CD4-positive, CD25-positive, alpha-beta regulatory T cell (primary cell): ENCODE data around the gene PRKACB. TPM values are rescaled to one million over a fixed set of nuclear protein-coding genes. Genes with fewer than 3 reads are reported as not detected.

Source experiments
- ATAC-seq, 2 donors: fragments of 150-1000 bp; cut with Tn5 transposase; one replicate each; pipeline ENCODE4 v1.10.0; 2021; ENCODE audit warnings: low read depth in 2 of 2, moderate number of reproducible peaks in 2 of 2, moderate library complexity in 1 of 2
- DNase-seq, 3 donors: peaks; one replicate each; pipeline versions ENCODE4 v3.0.0 to v3.0.0-alpha.2; 2012 to 2022; ENCODE audit warnings: mixed read lengths in 1 of 3
- H3K27ac ChIP-seq: one replicate; pipeline ENCODE4 v1.7.0; 2013; ENCODE audit warnings: mild to moderate bottlenecking, low read length; ENCODE audit not compliant: insufficient read depth, poor library complexity, severe bottlenecking
- H3K27me3 ChIP-seq: one replicate; pipeline ENCODE4 v1.7.0; 2013; ENCODE audit warnings: low read length; ENCODE audit not compliant: control insufficient read depth, insufficient read depth
- H3K36me3 ChIP-seq: one replicate; pipeline ENCODE4 v1.7.0; 2013; ENCODE audit warnings: mild to moderate bottlenecking, low read length, moderate library complexity; ENCODE audit not compliant: control insufficient read depth, insufficient read depth
- H3K4me1 ChIP-seq: 2 replicates; pipeline ENCODE4 v1.7.0; 2013; ENCODE audit warnings: mild to moderate bottlenecking, low read length; ENCODE audit not compliant: insufficient read depth, control insufficient read depth, poor library complexity, severe bottlenecking
- H3K4me3 ChIP-seq: one replicate; pipeline ENCODE4 v1.7.0; 2013; ENCODE audit warnings: low read depth, mild to moderate bottlenecking, low read length, moderate library complexity
- H3K9me3 ChIP-seq, 2 experiments: 1 replicate in 1 of 2; 2 replicates in 1 of 2; pipeline ENCODE4 v1.7.0; 2013; ENCODE audit warnings: low read length in 2 of 2, mild to moderate bottlenecking in 1 of 2, moderate library complexity in 1 of 2; ENCODE audit not compliant: control insufficient read depth in 2 of 2
- H3K27ac Mint-ChIP-seq, 3 donors: one replicate each; pipeline ENCODE4 v1.8.0; 2020 to 2022; ENCODE audit warnings: mild to moderate bottlenecking in 3 of 3, mixed read lengths in 3 of 3, moderate library complexity in 2 of 3
- H3K27me3 Mint-ChIP-seq: one replicate; pipeline ENCODE4 v1.8.0; 2022; ENCODE audit warnings: mild to moderate bottlenecking, mixed read lengths
- H3K36me3 Mint-ChIP-seq: one replicate; pipeline ENCODE4 v1.8.0; 2020; ENCODE audit warnings: mixed read lengths
- H3K4me1 Mint-ChIP-seq, 4 donors: one replicate each; pipeline ENCODE4 v1.8.0; 2020 to 2022; ENCODE audit warnings: mixed read lengths in 4 of 4, mild to moderate bottlenecking in 1 of 4
- H3K4me3 Mint-ChIP-seq, 4 donors: one replicate each; pipeline ENCODE4 v1.8.0; 2020 to 2022; ENCODE audit warnings: mild to moderate bottlenecking in 4 of 4, mixed read lengths in 4 of 4, moderate library complexity in 3 of 4
- H3K9me3 Mint-ChIP-seq, 7 donors: one replicate each; pipeline ENCODE4 v1.8.0; 2020 to 2022; ENCODE audit warnings: mixed read lengths in 7 of 7, mild to moderate bottlenecking in 3 of 7, moderate library complexity in 2 of 7
- polyA plus RNA-seq, 4 donors: library from polyadenylated mRNA; unstranded; fragments of 300-500 nt; fragmentation: Illumina TruSeq; gene quantifications; one replicate each; pipeline ENCODE4 v1.2.3, GENCODE V29; 2021
- total RNA-seq: library from RNA; stranded (reverse); gene quantifications from one replicate; pipeline ENCODE4 v1.2.3, GENCODE V29; 2022

PRKACB gene
- total and polyA plus RNA-seq, 5 donors from 2014 or later: 74.0 to 99.5 (median 90.7) TPM

DNA sequence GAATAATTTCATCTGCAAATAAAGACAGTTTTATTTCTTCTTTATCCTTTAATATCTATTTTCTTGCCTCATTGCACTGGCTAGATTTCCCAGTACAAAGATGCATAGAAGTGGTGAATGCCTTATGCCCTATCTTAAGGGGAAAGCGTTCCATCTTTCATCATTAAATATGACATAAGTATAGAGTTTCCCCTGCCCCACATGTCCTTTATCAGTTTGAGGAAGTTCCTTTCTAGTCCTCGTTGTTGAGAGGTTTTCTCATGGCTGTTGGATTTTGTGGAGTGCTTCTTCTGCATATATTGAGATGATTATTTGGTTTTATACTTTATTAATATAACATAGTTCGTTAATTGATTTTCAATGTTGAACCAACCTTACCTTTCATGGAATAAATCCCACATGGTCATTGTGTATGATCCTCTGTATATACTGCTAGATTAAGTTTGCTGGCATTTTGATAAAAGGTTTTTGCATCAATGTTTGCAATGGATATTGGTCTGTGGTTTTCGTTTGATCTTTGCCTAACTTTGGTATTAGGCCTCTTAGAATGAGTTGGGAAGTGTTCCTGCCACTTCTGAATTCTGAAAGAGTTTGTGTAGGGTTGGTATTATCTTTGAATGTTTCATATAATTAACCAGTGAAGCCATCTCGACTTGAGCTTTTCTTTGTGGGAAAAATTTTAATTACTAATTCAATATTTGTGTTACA lies 15.6 kb downstream of the PRKACB start:
- Histone ChIP-seq H3K27ac (no peak overlapping the region), H3K27me3 (no peaks in the 10 kb centered on the region), H3K4me1 (peaks cover 48% of the 10 kb centered on the region), H3K4me3 (peak overlapping the region; percentile 46), H3K9me3 (no peaks in the 10 kb centered on the region), H3K36me3 (peaks cover 6% of the 10 kb centered on the region)
- H3K27ac Mint-ChIP-seq: no peak overlapping the region
- peaks cover 43% of the 10 kb centered on the region for H3K36me3 Mint-ChIP-seq
- ATAC-seq (no peak), DNase-seq (no peak)
- no peak overlapping the region for H3K4me3 Mint-ChIP-seq
- peaks cover 73 to 90% (median 82%) of the 10 kb centered on the region in 4 donors for H3K4me1 Mint-ChIP-seq
- H3K27me3 Mint-ChIP-seq: no peaks in the 10 kb centered on the region
- H3K9me3 Mint-ChIP-seq: peaks cover 0 to 5% (median 0%) of the 10 kb centered on the region in 7 donors

DNA sequence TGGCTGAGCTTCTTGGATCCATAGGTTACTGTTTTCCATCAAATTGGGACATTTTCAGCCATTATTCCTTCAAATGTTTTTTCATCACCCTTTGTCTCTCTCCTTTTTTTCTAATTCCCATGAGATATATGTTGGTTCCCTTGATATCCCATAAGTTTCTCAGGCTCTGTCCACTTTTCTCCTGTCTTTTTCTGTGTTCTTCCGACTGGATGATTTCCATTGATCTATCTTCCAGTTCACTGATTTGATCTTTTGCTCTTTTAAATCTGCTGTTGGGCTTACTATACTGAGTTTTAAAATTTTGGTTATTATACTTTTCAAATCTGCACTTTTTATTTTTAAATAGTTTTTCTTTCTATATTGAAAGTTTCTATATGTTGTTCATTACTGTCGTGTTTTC lies 18.2 kb downstream of the PRKACB start:
- no peak overlapping the region for H3K4me3 ChIP-seq
- H3K9me3 Mint-ChIP-seq: peaks cover 0 to 5% (median 0%) of the 10 kb centered on the region in 7 donors
- no peaks in the 10 kb centered on the region for H3K27me3 Mint-ChIP-seq
- ATAC-seq (no peak), DNase-seq (no peak)
- H3K4me3 Mint-ChIP-seq: peak overlapping the region in 2 of 4 donors; percentile 51 to 71
- H3K4me1 Mint-ChIP-seq: peaks cover 62 to 85% (median 73%) of the 10 kb centered on the region in 4 donors
- H3K27ac ChIP-seq: no peak overlapping the region
- peaks cover 6% of the 10 kb centered on the region for H3K36me3 ChIP-seq
- peaks cover 37% of the 10 kb centered on the region for H3K36me3 Mint-ChIP-seq
- no peaks in the 10 kb centered on the region for H3K9me3 ChIP-seq
- no peaks in the 10 kb centered on the region for H3K27me3 ChIP-seq
- peaks cover 45% of the 10 kb centered on the region for H3K4me1 ChIP-seq
- no peak overlapping the region for H3K27ac Mint-ChIP-seq

DNA sequence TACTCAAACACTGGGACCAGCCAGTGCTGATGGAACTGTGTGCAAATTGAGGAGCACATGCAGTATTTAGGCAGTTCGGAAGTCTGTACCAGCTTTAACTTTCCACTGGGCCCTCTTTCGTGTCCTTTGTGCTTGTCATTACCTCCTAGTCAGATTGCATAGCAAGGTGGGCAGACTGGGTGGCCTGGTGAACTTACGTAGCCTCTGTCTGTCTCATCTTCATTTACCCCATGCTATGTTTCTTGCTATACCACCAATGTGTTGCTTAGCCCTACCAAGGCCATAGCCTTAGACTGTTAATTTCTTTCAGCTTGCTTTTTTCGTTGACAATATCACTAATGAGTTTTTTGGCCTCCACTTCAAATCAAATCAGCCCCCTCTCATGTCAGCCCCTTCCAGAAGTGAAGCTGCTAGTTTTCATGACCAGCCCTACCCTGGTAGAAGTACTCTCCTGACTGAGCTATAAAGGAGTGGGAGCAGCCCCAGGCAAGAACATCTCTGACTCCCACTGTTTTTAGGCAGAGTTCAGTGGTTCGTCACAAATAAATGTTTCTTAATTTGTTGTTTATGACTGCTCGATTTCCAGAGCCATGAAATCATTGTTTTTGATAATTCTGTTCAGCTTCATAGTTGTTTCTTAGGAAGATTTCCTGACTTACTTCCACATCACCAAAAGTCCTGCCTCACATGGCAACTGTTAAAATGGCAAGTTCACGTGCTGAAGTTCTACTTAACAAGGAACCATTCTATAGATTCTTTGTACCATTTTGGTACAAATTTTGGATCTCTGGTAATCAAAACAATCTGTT lies 19.3 kb downstream of the PRKACB start:
- Histone ChIP-seq H3K27me3 (no peaks in the 10 kb centered on the region), H3K27ac (no peak overlapping the region), H3K4me3 (peak overlapping the region; percentile 51), H3K36me3 (peaks cover 3% of the 10 kb centered on the region), H3K9me3 (no peaks in the 10 kb centered on the region), H3K4me1 (peaks cover 46% of the 10 kb centered on the region)
- H3K4me3 Mint-ChIP-seq: peak overlapping the region; percentile 11 to 71 (median 55)
- H3K4me1 Mint-ChIP-seq: peaks cover 61 to 84% (median 73%) of the 10 kb centered on the region in 4 donors
- DNase-seq (no peak), ATAC-seq (no peak)
- H3K27ac Mint-ChIP-seq: peak overlapping the region; percentile 39 to 87 (median 53)
- H3K9me3 Mint-ChIP-seq: peaks cover 0 to 5% (median 0%) of the 10 kb centered on the region in 7 donors
- peaks cover 27% of the 10 kb centered on the region for H3K36me3 Mint-ChIP-seq
- no peaks in the 10 kb centered on the region for H3K27me3 Mint-ChIP-seq

DNA sequence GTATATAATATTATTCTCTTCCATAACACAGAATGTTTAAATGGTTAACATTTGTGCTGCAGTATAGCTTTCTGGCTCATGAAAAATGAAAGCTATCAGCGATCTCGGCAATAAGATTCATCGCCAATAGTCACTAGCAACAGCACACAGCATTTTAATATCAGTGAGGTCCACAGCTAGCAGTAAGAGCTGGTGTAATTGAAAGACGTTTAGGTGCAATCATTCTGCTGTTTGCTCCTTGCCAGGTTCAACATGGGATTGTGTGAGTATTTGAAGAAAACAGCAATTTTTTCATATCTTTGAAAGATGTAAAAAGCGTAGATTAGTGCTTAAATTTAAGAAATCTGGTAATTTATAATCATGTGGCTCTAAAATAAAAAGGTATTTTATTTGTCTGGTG lies 20.1 kb downstream of the PRKACB start:
- Mint-ChIP-seq H3K4me3 (peak overlapping the region; percentile 5 to 51 (median 36)), H3K4me1 (peaks cover 59 to 84% (median 74%) of the 10 kb centered on the region in 4 donors), H3K27ac (peak overlapping the region in 1 of 3 donors; percentile 1), H3K9me3 (peaks cover 0 to 5% (median 0%) of the 10 kb centered on the region in 7 donors), H3K27me3 (no peaks in the 10 kb centered on the region), H3K36me3 (peaks cover 20% of the 10 kb centered on the region)
- ATAC-seq: no peak
- H3K36me3 ChIP-seq: peaks cover 3% of the 10 kb centered on the region
- no peaks in the 10 kb centered on the region for H3K9me3 ChIP-seq
- no peak overlapping the region for H3K27ac ChIP-seq
- H3K4me1 ChIP-seq: peaks cover 51% of the 10 kb centered on the region
- H3K27me3 ChIP-seq: no peaks in the 10 kb centered on the region
- no peak for DNase-seq
- H3K4me3 ChIP-seq: peak overlapping the region; percentile 51

DNA sequence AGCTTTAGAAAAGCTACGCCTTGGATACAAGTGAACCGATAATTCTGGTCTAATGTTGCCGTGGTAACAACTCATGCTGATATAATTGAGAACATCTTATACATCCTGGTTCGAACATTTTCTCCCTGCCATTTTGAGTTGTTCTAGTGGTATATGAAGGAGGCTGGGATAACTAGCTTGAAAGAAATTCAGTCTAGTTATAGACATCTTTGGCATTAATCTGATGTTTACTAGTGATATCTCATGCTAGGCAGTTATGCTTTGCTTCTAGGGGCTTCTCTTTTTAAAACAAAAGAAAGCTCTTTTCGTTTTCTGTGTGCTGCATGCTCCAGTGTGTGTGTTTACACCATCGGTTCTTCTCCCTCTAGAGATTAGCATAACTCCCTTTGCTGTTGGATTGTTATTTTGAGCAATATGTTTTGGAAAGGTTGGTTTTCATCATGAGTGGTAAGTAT lies 20.5 kb downstream of the PRKACB start:
- Histone ChIP-seq H3K27me3 (no peaks in the 10 kb centered on the region), H3K36me3 (peaks cover 3% of the 10 kb centered on the region), H3K4me3 (peak overlapping the region; percentile 51), H3K27ac (no peak overlapping the region), H3K9me3 (no peaks in the 10 kb centered on the region), H3K4me1 (peaks cover 51% of the 10 kb centered on the region)
- Mint-ChIP-seq H3K27me3 (no peaks in the 10 kb centered on the region), H3K36me3 (peaks cover 20% of the 10 kb centered on the region), H3K27ac (peak overlapping the region in 2 of 3 donors; percentile 1 to 26), H3K9me3 (peaks cover 0 to 5% (median 0%) of the 10 kb centered on the region in 7 donors), H3K4me1 (peaks cover 62 to 85% (median 77%) of the 10 kb centered on the region in 4 donors), H3K4me3 (peak overlapping the region; percentile 5 to 47 (median 36))
- no peak for DNase-seq
- ATAC-seq: no peak

DNA sequence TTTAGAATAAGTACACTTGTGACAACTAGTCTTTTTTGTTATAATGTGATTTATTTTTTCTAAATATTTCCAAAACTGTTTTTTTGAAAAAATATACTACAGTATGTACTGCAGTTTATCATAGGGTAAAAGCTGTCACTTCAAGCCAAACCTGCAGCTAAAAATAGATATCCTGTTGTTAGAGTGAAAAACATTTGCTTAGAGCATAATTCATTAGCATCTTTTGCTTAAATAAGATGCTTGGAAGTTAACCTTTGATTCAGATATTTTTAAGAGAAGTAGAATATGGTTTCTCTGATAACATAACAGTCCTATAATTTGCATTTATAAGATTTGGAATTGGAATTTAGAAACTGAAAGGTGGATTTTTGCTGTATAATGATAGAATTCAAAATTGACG lies 21.5 kb downstream of the PRKACB start:
- ATAC-seq (no peak), DNase-seq (no peak)
- no peaks in the 10 kb centered on the region for H3K27me3 ChIP-seq
- peaks cover 0 to 5% (median 0%) of the 10 kb centered on the region in 7 donors for H3K9me3 Mint-ChIP-seq
- H3K27ac ChIP-seq: no peak overlapping the region
- H3K36me3 ChIP-seq: peaks cover 3% of the 10 kb centered on the region
- peaks cover 65 to 84% (median 75%) of the 10 kb centered on the region in 4 donors for H3K4me1 Mint-ChIP-seq
- no peak overlapping the region for H3K27ac Mint-ChIP-seq
- peaks cover 20% of the 10 kb centered on the region for H3K36me3 Mint-ChIP-seq
- no peaks in the 10 kb centered on the region for H3K27me3 Mint-ChIP-seq
- no peaks in the 10 kb centered on the region for H3K9me3 ChIP-seq
- H3K4me1 ChIP-seq: peaks cover 55% of the 10 kb centered on the region
- peak overlapping the region in 3 of 4 donors; percentile 2 to 51 (median 22) for H3K4me3 Mint-ChIP-seq
- peak overlapping the region; percentile 51 for H3K4me3 ChIP-seq

DNA sequence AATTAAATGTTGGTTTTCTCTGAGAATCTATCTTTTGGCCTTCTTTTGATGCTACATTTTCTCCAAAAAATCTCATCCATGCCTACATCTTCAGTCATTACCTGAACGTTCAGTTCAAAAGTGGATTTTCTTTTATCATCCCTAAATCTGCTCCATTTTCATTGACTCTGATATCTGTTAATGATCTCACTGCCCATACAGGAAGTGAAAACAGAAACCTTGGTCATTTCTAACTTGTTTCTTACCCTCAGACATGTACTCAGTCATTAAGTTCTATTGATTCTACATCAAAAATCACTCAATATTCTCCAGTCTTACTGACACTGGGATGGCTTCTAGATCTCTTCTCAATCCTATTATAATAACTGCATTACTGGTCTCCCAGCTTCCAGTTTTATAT lies 22.7 kb downstream of the PRKACB start:
- H3K36me3 Mint-ChIP-seq: peaks cover 19% of the 10 kb centered on the region
- peaks cover 0 to 5% (median 0%) of the 10 kb centered on the region in 7 donors for H3K9me3 Mint-ChIP-seq
- Histone ChIP-seq H3K36me3 (peaks cover 3% of the 10 kb centered on the region), H3K27me3 (no peaks in the 10 kb centered on the region), H3K4me3 (peak overlapping the region; percentile 1), H3K27ac (no peak overlapping the region), H3K9me3 (no peaks in the 10 kb centered on the region), H3K4me1 (peaks cover 52% of the 10 kb centered on the region)
- no peak for ATAC-seq
- peaks cover 61 to 86% (median 75%) of the 10 kb centered on the region in 4 donors for H3K4me1 Mint-ChIP-seq
- peak overlapping the region in 3 of 4 donors; percentile 26 to 50 (median 36) for H3K4me3 Mint-ChIP-seq
- peak overlapping the region in 1 of 3 donors; percentile 12 for H3K27ac Mint-ChIP-seq
- no peaks in the 10 kb centered on the region for H3K27me3 Mint-ChIP-seq
- DNase-seq: no peak
